GM18519 (cell line): ENCODE results near the gene GLYATL1B.
"Not testable (repeated sequence)": the region's sequence is repeated elsewhere in the genome, so short reads cannot be mapped to it uniquely, and the experiment has no call there.

Experiments used
- ATAC-seq: cut with Tn5 transposase; IDR thresholded peaks from one replicate; pipeline ENCODE4 v1.9.1; 2021; ENCODE audit warnings: mild to moderate bottlenecking, moderate library complexity; ENCODE audit not compliant: unreplicated experiment, low FRiP score

GLYATL1B gene

GRCh38 chr11:59095225-59095624 lies 9.1 kb downstream of the GLYATL1B start:
- ATAC-seq = peak; percentile 78

- not testable (repeated sequence) for ATAC-seq
Measured at GRCh38 chr11:59095972-59096575, 10.0 kb downstream of the GLYATL1B start.

GRCh38 chr11:59097113-59097708 lies 11.1 kb downstream of the GLYATL1B start:
- peak; percentile 40 for ATAC-seq

- ATAC-seq = not testable (repeated sequence)
Measured at GRCh38 chr11:59097938-59098337, 11.8 kb downstream of the GLYATL1B start.

GRCh38 chr11:59102259-59102765 lies 16.2 kb downstream of the GLYATL1B start:
- ATAC-seq = peak; percentile 48

- ATAC-seq = peak; percentile 66
Measured at GRCh38 chr11:59106363-59107336, 20.5 kb downstream of the GLYATL1B start, which contains the start of gene FAM111B. Gene FAM111B, plus strand, starts transcription at chr11:59107237. Its CDS starts 2,389 bp downstream, at chr11:59109626.

GRCh38 chr11:59107721-59108120 lies 21.6 kb downstream of the GLYATL1B start:
- not testable (repeated sequence) for ATAC-seq

- ATAC-seq = no peak
Measured at GRCh38 chr11:59112494-59112893, 26.4 kb downstream of the GLYATL1B start.

- no peak for ATAC-seq
Measured at GRCh38 chr11:59114344-59114743, 28.2 kb downstream of the GLYATL1B start.

- no peak for ATAC-seq
Measured at GRCh38 chr11:59115553-59115952, 29.4 kb downstream of the GLYATL1B start.

GRCh38 chr11:59117774-59118173 lies 31.7 kb downstream of the GLYATL1B start:
- no peak for ATAC-seq

- ATAC-seq = no peak
Measured at GRCh38 chr11:59119826-59120225, 33.7 kb downstream of the GLYATL1B start.

- ATAC-seq = peak; percentile 89
Measured at GRCh38 chr11:59135648-59136461, 49.7 kb downstream of the GLYATL1B start.

- not testable (repeated sequence) for ATAC-seq
Measured at GRCh38 chr11:59136551-59136950, 50.4 kb downstream of the GLYATL1B start.

GRCh38 chr11:59137190-59137589 lies 51.1 kb downstream of the GLYATL1B start:
- no peak for ATAC-seq

- ATAC-seq = no peak
Measured at GRCh38 chr11:59138643-59139042, 52.5 kb downstream of the GLYATL1B start.

GRCh38 chr11:59141191-59141590 lies 55.1 kb downstream of the GLYATL1B start:
- no peak for ATAC-seq

- no peak for ATAC-seq
Measured at GRCh38 chr11:59141673-59142460, 55.8 kb downstream of the GLYATL1B start.
